Activated T-cell treated with anti-CD3 and anti-CD28 coated beads for 1 hour (primary cell): ENCODE data around the gene PRRC2A.

ENCODE experiments used
- DNase-seq: peaks from one replicate; pipeline ENCODE4 v3.0.0-alpha.2; 2020; ENCODE audit warnings: low read depth

The PRRC2A gene

DNA sequence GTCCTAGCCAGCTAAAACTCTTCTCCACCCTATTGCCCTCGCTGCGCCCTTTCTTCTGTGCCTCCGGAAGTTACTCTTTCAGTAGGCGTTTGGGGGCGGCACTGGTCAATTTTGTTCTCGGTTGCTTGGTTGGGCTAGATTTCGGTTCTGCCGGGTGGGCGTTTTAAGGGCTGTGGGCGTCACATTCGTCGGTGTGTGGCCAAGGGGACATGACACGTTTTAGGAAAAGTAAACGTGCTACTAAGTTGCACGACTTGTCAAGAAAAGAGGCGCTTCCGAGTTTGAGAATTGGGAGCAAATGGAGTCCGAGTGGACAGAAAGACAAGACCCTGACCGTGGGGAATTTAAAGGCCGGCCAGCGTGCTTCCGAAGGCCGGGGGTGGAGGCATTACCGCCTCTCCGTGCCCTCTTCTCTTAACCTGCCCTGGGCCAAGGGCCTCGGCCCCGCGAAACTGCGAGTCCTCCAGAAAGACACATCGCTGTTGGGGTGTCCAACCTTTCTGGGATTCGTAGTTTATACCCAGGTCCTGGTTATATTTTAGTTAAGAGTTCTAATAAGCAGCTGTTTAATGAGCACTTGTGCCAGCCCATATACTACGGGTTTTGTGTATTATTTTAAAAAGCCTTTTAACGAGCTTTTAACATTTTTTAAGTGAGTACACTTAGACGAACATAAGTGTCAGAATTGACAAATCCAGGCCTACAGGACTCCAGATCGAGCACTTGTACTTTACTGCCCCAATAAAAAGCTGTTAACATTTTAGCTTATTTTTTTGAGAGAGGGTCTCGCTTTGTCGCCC, 32.6 kb downstream of the PRRC2A start:
- no peak for DNase-seq

DNA sequence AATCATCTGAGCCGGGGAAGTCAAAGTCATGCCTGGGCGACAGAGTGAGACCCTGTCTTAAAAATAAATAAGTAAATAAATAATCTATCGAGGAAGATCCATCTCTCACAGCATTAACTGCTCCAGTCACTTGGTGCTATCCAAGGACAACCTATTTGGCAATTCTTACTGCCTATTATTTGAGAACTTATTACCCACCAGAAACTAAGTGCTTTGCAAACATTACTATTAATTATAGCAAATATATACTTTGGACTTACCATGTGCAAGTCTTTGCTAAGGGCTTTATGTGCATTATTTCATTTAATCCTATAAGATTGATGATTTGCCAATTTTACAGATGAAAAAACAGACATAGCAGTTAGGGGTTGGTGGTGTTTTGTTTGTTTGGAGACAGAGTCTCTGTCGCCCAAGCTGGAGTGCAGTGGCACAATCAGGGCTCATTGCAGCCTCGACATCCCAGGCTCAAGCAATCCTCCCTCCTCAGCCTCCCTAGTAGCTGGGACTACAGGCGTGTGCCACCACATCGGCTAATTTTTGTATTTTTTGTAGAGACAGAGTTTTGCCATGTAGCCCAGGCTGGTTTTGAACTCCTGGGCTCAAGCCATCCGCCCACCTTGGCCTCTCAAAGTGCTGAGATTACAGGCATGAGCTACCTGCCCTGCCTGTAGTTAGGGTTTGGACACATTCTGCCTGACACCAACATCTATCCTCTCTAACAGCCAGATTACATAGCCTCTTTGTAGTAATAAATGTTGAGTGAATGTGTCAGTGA, 34.2 kb downstream of the PRRC2A start:
- DNase-seq: no peak

DNA sequence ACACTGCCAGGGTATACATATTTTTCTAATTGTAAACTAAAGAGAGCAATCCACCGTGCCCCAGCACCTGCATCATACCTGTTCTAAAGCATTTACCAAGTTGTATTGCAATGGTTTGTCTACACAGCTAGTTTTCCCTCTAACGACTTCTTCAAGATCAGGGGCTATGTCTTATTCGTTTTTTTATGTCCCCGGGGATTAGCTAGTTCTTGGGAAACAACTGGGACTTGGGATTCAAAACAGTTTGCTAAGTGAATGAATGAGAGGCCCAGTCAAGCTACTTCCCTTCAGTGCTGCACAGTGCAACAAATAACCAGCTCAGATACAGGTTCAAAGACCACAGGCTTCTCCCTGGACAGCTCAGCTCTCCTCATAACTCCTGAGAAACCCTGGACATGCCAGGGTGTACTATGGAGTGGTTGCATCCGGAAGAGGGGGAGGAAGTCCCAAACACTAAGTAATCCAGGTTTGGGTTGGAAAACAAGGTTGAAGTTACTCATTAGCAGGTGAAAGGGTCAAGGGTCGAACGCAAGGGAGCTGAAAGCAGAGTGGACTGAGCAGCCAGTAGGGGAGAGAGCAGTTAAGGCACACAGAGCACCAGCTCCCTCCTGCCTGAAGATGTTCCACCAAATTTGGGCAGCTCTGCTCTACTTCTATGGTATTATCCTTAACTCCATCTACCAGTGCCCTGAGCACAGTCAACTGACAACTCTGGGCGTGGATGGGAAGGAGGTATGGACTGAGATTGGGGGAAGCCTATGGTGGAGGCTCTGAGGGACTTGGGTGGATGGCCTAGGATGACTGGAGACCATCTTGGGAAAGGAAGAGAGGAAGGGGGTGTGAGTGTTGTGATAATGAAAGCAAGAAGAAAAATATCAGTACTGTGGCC, 35.1 kb downstream of the PRRC2A start, which contains the start of gene APOM:
TSS of gene APOM (plus strand) at position 546 of the 889 bp plus-strand sequence. CDS start at position 619, 73 bp downstream.
- no peak for DNase-seq

DNA sequence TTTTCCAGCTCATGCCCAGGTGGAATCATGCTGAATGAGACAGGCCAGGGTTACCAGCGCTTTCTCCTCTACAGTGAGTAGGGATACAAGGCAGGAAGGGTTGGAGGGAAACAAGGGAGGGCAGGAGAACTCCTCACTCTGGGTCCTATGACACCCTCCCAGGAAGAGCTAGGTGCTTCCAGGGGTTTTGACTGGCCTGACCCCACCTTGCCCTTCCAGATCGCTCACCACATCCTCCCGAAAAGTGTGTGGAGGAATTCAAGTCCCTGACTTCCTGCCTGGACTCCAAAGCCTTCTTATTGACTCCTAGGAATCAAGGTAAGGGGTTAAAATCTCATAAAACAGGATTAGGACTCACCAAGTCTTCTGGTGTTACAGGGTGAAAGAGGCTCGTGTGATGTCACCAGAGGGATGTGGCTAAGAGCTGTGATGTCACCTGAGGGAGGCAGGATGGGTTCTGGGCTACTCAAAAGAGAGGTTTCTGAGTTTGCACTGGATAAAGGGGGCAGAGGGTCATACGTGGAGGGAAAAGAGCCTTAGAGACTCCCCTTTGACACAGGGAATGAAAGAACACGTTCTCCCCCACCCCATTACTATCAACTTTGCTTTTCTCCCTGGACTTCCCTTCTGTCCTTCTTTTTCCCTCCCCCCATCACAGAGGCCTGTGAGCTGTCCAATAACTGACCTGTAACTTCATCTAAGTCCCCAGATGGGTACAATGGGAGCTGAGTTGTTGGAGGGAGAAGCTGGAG, 37.1 kb downstream of the PRRC2A start:
- no peak for DNase-seq

DNA sequence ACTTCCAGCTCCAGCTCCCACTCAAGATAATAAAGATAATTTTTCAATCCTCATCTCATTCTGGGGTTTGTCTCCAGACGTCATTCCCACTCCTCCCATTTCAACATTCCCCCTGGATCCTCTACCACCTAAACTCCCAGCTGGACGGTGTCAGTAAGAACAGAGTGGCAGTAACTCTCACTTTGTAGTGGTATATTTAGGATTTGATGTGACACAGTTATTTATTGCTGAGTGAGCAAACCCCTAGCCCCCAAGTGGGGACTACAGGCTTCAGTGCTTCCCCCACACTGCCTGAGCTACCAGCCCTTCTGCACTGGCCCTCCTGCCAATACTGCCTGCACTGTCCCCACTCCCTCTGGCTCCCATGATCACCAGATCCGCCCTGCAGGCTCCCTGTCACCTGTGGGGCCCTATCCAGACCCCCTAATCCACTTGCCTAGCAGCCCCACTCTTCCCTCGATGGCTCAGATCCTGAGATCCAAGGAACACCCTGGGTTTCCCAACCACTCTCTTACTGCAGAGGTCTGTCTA, 37.7 kb downstream of the PRRC2A start:
- no peak for DNase-seq

DNA sequence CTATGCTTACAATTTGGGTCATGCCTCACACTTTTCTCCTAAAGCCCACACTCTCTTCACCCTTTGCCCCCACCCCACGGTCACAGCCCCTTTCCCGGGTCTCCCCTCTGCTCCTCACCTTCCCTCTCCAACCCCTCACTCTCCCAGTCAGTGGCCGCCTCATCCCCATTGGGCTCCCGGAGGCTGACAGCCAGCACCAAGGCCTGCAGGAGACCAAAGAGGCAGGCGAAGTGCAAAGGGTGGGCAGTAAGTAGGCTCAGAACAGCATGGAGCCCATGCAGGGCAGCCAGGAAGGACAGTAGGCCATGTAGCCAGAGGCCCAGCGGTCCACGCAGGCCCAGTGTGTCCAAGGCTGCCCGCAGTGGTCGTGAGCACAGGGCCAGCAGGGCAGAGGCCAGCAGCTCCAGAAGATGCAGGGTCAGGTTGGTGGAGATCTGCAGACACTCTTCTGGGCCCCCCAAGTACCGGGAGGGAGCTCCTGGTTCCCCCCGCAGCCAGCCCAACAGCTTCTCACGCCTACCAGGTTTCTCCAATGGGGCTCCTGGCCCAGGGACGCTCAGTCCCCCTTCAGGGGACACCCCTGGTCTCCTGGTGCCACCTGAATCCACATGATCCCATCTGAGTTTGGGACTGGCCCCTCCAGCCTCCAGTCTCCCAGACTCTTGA, 38.6 kb downstream of the PRRC2A start:
- no peak for DNase-seq

DNA sequence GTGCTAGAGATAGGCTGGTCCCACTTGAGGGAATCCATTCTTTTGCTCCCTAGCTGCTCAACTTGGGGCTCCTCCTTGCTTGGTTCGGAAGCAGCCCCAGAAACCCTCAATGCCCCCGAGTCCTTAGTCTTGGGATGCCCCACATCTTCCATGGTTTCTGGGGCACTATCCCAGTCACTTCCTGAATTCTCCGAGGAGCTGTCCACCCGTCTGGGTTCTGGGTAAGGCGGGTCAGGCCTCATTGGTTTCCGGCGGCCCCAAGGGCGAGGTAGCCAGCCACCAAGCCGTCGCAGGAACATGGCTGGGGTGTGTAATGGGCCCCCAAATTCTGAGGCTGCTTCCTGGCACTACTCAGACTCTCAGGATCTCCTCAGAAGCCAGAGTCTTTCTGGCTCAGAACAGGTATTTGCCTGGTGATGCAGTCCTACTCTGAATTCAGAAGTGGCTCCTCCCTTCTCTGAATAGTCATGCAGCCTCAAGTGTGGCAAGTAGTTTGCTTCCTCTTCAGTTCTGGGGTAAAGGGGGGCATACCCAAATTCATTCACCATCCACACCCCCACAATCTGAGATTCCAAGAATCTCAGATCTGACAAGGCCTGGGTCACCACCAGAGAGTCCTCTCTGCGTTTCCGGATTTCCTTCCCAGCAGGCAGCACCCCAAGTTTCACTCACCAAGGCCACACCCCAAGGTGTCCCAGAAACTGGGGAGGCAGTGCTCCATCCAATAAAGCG, 39.3 kb downstream of the PRRC2A start:
- no peak for DNase-seq

DNA sequence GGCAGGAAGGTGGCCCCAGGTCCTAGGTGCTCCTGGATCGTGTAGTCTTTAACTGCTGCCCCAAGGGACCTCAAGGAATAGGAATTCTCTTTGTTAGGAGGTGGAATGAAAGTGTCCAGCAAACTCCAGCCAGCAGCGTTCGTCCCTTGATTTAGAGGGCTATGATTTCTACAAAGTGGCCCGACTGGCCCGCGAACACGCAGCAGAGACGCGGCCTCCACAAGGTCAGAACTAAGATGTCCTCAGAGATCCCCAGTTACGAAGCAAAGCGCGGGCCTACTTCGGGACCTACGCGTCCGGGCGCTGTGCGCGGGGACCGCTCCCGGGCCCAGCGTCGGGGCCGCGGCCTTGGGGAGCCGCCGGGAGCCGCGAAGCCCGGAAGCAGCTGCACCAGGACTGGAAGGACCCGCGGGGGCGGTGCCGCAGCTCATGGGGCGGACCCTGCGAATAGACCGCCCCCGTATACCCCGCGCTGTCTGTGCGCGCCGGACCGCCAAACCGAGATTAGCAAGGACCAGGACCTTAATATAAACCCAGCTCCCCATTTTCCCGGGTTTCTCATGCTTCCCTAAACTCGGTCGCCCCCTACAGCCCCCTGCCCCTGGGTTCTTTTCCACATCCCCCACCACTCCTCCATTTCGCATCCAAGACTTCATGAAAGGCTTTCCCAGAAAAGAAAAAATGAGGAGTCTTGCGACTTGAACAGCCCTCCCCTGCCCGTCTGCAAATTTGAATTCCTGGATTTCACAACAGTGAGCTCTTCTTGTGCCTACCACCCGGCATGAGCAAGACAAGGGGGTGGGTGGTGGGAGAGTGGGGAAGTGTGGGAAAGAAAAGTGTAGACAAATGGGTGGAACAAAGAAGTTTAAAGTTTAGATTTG, 40.1 kb downstream of the PRRC2A start, which contains the start of gene C6orf47:
TSS of gene C6orf47 (minus strand) at position 398 of the 881 bp plus-strand sequence. CDS start 831 bp downstream, outside the sequence.
- DNase-seq: peak; percentile 70

DNA sequence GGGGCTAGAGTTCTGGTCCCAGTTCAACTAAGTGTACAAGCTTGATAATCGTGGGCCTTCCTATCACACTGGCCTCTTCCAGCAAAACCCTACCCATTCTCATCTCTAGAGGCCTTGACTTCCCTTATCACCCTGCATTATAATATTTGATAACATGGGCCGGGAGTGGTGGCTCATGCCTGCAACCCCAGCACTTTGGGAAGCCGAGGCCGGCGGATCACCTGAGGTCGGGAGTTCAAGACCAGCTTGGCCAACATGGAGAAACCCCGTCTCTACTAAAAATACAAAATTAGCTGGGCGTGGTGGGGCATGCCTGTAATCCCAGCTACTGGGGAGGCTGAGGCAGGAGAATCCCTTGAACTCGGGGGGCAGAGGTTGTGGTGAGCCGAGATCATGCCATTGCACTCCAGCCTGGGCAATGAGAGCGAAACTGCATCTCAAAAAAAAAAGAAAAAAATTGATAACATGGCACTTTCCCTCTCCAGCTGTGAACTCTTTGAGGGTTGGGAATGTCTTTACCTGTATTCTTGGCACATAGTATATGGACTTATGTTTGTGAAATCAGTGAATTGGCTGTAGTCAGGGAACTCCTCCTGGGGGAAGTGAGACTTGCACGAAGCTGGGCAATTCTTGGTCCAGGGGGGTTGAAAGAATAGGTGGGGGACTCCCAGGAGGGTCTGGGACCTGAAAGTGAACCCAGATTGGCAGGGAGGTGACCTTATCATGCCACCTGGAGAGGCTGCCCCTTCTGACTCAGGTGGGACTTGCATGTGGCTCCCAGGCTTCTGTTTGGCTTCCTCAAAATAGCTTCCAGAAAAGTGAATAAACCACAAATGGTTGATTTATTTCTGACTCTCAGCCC, 41.0 kb downstream of the PRRC2A start:
- no peak for DNase-seq

DNA sequence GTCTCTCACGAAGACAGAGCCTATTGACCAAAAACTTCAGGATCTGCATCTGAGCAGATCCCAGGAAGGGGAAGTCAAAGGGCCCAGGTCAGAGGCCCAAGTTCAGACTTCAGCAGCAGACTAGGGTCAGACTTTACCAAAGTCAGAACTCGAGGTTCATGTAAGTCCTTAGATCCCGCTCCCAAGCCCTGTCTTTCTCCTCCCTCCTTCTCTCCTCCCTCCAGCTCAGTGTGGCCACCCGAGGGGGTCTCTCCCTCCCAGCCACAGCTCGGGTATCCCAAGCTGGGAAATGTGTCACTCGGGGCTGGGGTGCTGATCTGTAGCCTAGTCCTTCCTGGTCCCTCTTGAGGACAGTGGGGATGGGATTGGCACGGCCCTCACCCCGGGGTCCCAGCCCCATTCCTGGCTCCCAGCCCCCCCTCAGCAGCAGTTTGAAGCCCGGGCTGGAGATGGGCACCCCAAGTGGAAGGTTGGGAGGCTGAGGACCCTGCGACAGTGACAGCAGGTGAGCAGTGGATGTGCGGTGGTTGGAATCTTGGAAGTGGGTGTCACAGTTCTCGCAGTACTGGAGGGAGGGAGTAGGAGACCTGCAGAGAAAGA, 41.7 kb downstream of the PRRC2A start:
- no peak for DNase-seq

DNA sequence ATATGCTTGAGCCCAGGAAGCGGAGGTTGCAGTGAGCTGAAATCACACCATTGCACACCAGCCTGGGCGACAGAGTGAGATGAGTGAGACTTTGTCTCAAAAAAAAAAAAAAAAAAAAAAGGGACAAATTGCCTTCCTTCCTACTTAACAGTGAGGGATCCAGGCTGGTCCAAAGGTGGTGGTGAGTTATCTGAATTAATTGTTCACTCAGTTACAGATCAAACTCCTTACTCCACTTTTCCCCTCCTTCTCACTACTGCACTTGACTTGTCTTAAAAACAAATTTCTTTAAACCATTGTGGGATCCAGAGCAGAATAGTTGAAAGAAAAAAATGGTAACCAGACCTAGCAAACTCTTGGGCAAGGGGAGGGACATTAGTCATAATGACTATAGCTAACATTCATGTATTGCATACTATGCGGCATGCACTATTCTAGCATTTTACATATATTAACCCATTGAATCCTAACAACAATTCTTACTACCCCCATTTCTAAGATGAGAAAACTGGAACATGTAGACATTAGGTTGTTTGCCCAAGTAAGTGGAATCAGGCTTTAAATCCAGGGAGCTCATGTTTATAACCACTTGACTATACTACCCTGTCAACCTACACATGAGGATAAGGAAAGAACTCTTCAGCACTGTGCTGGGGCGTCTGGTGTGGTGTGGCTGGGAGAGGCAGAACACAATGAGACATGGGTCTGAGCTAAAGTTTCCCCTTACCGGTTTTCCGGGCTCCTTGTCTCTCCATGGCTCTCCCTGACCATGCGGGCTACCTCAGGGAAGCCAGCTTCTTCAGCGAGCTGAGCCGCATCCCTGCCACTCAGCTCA, 42.8 kb downstream of the PRRC2A start:
- DNase-seq: no peak

DNA sequence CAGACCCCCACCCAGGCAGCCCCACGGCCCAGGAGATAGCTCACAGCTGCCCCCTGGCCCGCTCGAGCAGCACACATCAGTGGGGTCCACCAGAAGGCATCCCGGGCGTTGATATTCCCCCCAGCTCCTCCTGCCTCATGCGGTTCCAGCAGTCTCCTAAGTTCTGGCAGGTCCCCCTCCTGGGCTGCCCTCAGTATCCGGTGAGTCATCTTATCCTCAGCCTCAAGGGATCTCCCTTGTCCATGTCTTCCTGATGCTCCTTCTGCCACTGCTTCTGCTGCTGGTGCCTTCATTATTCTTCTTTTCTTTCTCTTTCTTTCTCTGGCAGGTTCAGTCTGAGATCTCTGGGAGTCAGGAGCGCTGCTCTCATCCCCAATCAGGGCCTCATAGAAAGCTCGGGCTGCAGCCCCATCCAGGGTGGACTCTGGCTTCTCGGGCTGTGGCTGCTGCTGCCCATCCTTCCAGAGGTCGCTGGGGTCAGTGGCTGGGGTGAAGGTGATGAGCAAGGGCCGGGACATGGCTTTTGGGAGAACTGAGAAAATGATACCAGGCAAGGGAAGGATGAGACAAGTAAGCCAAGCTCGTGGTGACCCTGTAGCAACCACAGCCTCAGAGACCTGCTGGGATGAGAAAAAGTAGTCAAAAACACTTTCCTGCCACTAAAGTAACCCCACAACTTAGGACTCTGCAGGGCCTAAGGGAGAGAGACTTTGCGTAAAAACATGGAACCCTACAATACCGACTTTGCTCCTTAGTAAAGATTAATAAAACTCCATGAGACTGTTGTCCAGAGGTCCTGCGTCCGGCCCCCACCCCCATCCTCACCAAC, 43.7 kb downstream of the PRRC2A start:
- DNase-seq: no peak

DNA sequence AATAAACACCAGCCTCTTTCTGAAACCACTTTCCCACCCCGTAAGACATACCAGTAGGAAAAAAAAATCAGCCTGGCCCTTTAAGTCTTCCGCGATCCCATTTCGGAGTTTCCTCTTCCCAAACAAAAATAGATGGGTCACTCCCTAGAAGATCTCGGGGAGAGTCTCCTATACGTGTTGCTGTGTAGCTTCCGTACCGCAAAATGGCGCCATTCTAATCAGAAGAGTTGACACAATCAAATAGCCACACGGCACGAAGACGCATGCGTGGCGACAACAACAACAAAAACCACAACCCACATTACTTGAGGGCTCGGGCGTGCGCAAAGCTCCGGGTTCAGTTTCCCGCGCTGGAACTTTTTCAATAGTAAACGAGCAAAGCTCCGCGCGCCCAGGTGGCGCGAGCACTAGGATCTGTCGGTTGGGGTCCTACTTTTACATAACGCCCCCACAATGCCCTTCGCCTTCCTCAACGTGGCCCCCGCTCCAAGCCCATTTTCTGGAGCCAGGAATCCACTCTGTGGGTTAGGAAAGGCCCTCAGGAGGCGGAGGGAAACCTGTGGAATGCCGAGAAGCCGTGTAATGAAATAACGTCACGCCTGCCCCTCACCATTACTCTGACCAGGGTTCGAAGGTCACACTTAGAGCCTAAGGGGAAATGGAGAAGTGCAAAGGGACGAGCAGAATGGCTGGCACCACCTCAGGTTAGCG, 44.4 kb downstream of the PRRC2A start, which contains the start of gene GPANK1:
TSS of gene GPANK1 (minus strand) at position 208 of the 711 bp plus-strand sequence. CDS start 519 bp downstream, outside the sequence.
- peak; percentile 86 for DNase-seq

DNA sequence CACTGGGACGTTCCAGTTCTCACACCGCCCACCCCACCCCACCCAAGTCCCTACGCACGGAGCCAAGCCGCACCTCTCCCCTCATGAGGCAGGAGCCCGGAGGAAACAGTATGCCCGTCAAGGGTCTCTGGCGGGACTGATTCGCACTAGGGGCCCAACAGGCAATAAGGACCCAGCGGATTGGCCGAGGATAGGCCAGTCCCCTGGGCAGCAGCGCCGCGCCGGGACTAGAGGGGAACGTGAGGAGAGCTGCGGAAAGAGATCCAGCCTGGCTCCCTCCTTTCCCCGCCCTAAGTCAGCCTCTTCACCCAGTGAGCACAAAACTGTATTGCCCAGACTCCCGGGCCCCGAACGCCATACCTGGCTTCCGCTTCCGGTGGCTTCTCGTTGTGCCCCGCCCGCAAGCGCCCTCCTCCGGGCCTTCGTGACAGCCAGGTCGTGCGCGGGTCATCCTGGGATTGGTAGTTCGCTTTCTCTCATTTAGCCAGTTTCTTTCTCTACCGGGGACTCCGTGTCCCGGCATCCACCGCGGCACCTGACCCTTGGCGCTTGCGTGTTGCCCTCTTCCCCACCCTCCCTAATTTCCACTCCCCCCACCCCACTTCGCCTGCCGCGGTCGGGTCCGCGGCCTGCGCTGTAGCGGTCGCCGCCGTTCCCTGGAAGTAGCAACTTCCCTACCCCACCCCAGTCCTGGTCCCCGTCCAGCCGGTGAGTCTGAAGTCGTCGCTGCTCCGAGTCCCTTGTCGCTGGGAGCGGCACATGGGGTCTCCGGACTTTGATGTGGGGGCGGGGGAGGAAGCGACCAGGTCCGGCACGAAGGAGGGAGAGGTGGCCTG, 45.2 kb downstream of the PRRC2A start, which contains the start of gene CSNK2B:
TSS of gene CSNK2B (plus strand) at position 580 of the 836 bp plus-strand sequence. CDS start 752 bp downstream, outside the sequence.
- DNase-seq: peak; percentile 95
